Uterus (tissue), 2 donors: ENCODE data around the gene RBBP6.

Experiments used
- CTCF ChIP-seq, 4 experiments: fragments of 200-600 bp in 2 of 4; fragments of 450-650 bp in 2 of 4; sonication (generic) in 2 of 4; IDR thresholded peaks; one replicate each; pipeline ENCODE4 v1.5.1; 2016 to 2019; ENCODE audit warnings: antibody characterized with exemption in 4 of 4, mild to moderate bottlenecking in 2 of 4, moderate library complexity in 1 of 4
- POLR2A ChIP-seq, 2 donors: fragments of 450-650 bp; IDR thresholded peaks; one replicate each; pipeline ENCODE4 v1.6.1; 2016; ENCODE audit warnings: antibody characterized with exemption in 2 of 2, mild to moderate bottlenecking in 1 of 2, moderate library complexity in 1 of 2

- TF ChIP-seq CTCF (IDR thresholded peaks at IDR 0.05) (no peak), POLR2A (IDR thresholded peaks at IDR 0.05) (no peak)
Measured at GRCh38 chr16:24505959-24506358, 33.4 kb upstream of the RBBP6 start.
